ENCODE results near the gene MAST4. TPM values are rescaled to one million over a fixed set of nuclear protein-coding genes. Genes with fewer than 3 reads are reported as not detected.
"Not testable (repeated sequence)": the region's sequence is repeated elsewhere in the genome, so short reads cannot be mapped to it uniquely, and the experiment has no call there.

The MAST4 gene
- total RNA-seq, 1 donor from 2014 or later = 38.3 TPM

DNA sequence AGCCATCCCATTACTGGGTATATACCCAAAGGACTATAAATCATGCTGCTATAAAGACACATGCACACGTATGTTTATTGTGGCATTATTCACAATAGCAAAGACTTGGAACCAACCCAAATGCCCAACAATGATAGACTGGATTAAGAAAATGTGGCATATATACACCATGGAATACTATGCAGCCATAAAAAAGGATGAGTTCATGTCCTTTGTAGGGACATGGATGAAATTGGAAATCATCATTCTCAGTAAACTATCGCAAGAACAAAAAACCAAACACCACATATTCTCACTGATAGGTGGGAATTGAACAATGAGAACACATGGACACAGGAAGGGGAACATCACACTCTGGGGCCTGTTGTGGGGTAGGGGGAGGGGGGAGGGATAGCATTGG is 577.2 kb downstream of the MAST4 start:
- not testable (repeated sequence) for DNase-seq

DNA sequence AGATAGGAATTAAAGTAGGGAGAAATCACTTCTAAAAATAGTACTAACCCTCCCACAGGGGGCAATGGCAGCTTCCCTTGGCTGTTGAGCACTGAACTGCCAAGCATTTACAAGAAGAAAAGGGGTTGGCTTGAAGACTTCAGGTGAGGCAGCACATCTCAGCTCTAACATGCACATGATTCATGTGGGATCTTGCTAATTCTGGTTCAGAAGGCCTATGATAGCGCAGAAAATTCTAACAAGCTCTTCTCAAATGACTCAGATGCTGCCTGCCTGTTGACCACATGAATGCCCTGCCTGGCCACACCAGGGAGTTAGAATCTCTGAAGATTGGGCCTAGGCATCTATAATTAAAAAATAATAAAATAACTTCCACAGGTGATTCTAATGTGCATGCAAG is 577.8 kb downstream of the MAST4 start:
- no peak for DNase-seq

DNA sequence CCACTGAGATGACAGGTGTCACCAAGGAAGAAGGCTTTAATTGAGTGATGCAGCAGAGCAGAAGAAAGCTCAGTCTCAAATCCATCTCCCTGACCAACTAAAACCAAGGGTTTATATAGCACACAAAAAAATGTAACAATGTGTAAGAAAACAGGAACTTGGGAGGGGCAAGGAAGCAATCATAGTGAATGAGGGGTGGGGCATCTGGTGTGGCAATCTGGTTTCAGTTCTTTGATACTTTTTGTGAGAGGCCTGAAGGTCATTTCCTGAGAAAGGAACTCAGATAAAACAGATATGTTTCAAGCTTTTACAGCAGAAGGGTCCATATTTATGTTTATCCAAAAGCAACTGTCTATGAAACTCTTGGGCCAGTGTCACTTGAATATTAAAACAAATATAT is 580.7 kb downstream of the MAST4 start:
- no peak for DNase-seq

DNA sequence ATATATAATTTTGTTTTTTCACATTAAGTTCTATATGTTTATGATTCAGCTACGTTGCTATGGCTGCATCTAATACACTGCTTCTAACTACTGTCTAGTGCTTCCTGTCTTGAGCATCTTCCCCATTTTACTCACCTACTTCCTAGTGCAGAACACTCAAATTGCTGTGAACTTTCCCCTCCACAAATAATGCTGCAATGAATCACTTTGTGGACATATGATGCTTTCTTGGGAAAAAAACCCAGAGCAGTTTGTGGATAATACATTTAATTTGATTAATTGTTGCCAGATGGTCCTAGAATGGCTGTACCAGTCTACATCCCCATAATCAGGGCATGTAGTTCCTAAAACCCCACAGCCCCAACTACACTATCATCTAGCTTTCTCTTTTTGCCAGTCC is 581.9 kb downstream of the MAST4 start:
- no peak for DNase-seq

DNA sequence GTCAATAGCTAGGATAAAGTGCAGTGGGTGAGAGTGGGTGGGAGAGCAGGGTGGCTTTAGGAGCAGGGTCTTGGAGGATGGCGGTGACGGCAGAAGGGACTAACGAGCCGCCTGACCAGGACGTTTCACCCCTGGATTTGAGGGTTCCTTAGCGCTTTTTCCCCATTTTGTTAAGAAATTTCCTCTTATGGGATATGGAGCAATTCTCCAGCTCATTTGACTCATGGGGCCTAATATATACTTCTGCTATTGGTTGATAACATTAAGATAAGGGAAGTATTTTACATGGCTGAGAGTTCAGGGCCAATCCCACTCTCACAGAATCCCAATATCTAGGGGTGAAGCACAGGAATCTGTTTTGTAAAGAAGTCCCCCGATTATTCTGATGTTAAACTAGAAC is 582.8 kb downstream of the MAST4 start:
- no peak for DNase-seq

DNA sequence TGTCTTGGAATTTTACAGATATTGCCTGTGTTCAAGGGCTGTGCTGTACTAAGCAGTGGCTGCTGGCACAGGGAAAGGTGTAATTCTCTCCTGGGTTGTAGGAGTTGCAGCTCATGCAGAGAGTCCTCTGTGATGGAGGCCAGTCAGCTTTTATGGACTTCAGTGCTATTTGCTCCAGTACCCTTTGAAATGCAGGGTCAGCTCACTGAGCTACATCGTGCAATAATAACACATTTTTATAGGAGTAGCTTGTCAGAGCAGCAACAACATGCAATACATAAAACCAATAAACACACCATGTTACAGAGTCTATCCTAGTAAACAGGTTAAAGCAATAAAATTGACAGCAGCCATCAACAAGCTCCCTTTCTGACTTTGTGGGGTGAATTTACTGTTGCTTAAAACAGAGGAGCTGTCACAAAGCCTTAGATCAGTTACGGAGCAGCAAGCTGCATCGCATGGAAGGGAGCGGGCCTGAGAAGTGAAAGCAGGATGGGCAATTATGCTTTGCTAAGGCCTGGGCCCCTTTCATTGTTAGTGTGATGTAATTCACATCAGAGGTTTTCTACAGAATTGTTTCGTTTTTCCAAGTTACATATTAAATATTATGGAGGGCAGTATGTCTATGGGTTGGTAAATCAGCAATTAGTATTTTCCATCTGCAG is 583.6 kb downstream of the MAST4 start:
- DNase-seq = no peak

DNA sequence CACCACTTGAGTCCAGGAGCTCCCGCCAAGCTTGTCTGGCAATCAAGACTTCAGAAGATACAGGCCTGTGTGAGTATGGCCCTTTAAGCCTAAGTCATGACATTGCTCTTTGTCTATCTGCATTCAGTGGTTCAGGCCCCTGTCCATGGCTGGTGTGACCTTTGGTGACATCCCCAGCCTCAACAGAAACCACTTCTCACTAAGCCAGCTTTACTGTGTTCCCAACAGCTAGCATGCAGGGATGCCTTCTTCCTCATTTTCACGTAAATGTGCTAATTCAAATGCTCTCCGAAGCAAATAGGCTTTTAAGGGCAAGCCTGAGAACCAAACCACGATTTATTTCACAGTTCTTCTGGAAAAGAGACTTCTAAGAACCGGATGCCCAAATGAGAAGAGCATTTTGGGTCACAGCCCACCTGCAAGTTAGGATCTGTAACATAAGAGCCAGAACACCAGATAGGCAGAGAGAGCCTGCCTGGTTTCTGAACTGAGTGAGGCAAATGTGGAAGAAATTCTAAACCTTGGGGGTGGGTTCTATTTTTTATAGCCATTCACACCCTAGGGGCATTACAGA is 585.5 kb downstream of the MAST4 start:
- DNase-seq = no peak

DNA sequence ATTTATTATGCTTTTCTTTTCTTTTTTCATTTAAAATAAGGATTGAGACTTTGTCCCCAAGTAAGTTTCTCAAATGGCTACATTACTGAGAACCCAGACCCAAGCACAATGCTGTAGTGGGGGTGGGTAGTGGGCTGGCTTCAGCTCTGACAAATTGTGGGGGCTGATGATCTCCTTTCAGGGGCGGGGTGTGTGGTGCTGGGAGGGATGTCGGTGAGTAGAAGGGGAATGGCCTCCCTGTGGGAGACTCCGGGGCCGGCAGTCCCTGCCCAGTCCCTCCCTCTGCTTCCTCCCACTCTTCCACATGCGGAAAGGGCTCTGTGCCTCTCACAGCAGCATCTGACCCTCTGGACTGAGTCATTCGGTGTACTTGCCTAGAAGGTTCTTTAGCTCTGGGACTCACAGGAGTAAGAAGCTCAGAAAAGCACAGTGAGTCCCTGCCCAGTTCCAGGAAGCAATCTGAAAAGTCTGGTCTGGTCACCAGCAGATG is 586.2 kb downstream of the MAST4 start:
- peak; percentile 89 for DNase-seq

DNA sequence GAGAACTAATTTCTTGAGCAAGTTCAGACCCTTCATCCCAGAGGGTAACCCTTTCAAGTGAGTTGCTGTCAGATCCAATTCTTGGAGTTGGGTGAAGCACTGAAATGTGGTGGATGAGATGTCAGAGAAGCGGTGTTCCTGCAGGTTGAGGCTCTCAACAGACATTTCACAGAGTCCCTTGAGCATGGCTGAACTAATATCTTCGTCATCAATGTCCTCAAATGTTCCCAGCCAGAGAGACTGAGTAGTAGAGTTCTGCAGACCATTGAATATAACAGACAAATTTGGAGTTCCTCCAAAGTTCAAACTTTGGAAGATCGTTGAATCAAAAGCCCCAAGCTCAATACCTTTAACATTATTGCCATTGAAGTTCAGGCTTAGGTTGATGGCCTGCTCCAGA is 587.7 kb downstream of the MAST4 start:
- DNase-seq = no peak

DNA sequence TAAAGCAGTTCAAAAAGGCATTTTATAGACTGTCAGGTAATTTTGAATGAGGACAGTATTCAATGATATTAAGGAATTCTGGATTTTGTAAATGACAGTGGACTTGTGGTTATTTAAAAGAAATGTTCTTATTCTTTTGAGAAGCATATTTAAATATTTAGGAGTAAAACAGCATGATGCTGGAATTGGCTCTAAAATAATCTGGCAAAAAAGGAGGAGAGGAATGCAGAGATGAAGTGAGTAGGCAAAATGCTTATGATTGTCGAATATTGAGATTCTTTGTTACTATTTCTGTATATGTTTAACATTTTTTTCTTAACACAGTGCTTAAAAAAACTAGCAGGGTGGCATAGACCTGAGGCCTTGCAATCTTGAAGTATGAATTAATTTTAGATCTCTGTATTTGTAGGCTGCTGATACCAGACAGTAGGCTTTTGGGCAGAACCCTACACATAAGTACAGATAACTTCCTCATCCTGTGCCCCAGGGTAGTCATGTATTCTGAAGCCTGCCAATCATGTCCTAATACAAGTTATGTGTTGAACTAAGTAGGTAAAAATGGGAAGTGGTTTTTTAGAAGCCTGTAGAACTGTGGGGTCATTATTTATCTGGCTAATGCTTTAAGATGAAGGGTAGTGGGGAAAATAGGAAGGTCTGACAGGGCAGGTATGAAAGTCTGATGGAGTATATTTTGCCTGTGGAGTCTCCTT is 591.0 kb downstream of the MAST4 start:
- DNase-seq = no peak

DNA sequence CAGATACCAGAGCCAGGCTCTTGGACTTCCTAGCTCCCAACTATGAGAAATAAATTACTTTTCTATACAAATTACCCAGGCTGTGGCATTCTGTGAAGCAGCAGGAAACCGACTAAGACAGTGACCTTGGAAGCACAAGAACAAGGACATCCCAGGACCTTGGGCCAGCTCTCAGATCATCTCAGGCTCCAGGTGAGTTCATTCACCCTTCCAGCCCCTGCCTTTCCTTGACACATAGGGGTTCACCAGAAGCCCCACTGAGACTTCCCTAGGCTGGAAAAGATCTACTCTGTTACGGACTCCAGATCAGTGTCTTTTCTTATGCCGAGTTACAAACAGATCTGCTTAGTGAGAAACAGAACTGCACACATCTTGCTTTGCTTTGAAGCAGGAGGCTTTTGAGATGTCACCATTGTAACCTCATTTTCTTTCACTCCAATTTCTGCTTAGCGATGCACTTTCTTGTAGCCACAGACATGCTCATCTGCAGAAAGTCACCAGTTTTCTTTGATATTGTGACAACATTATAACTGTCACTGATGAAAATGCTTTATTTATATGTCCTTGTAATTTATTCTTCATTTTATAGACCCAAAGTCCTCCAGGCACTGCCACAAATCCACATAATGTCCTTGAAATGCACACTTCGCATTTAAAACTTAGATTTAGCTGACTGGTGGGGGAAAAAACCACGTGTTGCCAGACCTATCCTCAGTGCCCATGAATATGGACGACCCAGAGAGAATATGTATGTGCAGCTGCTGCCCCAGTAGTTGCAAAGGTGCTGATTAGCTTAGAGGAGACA is 592.3 kb downstream of the MAST4 start:
- no peak for DNase-seq

DNA sequence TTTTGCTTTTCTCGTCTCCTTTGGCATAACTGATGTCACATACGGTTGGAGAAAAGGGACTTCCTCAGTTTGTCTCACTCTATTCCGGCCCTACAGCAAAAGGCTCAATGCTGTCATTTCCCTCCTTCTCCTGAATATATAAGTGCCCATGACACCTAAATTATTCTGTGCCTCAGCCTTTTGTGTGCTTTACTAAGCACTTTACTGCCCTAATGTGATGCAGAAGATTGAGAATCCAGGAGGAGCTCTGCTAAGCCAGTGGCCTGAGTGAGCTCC is 592.8 kb downstream of the MAST4 start:
- no peak for DNase-seq

DNA sequence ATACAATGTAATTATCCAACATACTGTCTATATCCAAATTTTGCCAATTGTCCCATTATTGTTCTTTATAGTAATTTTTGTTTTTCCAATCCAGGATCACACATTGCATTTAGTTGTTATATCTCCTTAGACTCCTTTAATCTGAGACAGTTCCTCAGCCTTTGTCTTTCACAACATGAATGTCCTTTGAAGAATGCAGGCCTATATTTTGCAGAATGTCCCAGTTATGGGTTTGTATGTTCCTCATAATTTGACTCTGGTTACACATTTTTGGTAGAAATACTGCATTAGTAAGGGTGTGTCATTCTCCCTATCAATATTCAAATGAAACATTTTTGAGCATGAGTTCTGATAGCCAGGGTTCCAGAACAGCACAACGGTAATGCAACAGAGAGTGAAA is 593.7 kb downstream of the MAST4 start:
- DNase-seq = no peak

DNA sequence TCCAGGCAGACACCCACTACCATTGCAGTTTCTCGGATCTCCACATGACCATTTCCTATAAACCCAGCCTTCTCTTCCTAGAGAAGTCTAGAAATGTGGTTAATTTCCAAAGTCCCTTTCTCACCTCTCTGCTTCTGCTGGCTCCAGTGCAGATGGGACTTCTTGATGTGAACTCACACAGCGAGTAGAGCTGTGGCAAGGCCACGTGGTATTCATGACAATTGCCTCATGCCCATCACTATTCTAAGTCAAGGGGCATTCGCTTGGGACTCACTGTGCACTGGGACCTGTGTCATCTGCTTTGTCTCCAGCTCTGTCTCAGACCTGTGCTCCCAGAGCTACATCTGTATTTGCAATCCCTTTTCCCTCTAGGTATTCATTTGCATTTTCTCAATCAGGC is 594.2 kb downstream of the MAST4 start:
- DNase-seq = no peak

DNA sequence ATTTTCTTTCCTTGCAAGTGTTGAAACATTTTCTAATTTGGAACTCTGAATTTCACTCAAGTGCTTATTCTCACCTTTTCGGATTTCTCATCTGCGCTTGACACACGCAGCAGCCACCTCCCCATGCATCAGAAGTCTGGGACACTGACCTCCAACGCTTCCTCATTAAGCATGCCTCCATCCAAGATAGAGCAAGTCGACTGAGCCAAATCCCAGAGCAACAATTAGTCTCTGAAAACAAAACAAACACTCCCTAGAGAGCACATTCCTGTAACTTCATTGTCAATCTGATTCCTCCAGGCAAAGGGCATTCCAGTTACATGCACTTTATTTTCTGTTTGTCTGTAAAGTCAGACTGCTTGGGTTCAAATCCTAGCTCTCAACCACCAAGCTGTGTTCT is 594.7 kb downstream of the MAST4 start:
- DNase-seq = no peak

DNA sequence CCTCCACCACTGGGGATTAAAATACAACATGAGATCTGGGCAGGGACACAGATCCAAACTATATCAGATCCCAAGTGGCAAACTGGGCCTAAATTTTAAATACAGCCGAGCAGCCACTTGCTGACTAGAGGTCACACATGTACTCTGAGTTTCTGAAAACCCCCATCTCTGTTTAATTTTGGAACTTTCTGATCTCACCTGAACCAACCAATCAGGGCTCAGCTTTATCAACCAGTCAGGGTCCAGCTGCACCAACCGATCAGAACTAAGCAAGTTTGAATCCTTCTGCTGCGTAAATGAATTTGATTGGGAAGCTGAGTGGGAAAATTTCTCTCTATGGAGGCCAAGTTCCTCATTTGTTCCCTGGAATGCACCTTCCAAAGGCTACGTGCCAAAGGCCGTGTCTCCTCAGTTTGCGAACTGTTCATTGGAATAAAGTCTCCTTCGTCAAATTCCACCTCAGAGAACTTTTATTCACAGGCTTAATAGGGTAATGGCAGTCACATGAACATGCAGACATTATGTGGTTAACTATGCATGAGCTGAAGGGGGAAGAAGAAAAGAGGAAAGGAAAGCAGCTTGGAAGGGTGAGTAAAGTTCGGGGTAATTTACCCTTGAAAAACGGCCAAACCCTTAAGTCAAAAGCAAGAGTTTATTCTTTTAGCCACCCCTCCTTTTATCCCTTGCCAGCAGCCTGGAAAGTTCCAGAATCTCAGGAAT is 596.7 kb downstream of the MAST4 start:
- no peak for DNase-seq

DNA sequence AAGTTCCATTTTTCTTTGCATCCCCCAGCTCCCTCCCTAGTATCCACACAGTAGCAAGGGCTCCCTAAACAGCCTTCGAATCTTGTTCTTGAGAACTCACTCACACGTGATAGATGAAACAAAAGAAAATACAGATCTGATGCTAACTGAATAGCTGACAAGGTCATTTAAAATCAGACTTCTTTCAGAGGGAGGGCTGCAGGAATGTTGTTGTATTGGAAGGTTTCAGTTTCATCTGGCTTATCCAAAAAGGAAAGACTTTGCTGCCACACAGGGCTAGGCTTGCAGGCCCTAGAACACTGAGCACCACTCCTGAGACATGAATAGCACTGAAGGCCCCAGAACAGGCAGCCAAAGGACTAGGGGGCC is 597.2 kb downstream of the MAST4 start:
- DNase-seq = no peak

DNA sequence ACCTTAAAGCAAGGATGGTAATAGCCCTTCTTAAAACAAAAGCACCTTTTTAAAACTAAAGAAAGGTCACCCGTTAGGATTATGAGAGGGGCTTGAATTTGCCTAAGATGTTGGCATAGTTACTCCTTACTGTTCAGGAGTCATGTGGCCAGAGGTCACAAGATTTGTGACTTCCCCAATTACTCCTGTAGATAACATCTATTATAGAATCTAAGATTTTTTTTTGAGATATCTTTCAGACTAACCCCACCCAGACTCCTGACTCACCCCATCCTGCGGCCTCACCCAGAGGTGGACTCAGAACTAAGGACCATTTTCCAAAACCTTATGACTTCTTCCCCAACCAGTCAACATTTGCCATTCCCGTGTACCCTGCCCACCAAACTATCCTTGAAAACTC is 598.0 kb downstream of the MAST4 start:
- DNase-seq = no peak

DNA sequence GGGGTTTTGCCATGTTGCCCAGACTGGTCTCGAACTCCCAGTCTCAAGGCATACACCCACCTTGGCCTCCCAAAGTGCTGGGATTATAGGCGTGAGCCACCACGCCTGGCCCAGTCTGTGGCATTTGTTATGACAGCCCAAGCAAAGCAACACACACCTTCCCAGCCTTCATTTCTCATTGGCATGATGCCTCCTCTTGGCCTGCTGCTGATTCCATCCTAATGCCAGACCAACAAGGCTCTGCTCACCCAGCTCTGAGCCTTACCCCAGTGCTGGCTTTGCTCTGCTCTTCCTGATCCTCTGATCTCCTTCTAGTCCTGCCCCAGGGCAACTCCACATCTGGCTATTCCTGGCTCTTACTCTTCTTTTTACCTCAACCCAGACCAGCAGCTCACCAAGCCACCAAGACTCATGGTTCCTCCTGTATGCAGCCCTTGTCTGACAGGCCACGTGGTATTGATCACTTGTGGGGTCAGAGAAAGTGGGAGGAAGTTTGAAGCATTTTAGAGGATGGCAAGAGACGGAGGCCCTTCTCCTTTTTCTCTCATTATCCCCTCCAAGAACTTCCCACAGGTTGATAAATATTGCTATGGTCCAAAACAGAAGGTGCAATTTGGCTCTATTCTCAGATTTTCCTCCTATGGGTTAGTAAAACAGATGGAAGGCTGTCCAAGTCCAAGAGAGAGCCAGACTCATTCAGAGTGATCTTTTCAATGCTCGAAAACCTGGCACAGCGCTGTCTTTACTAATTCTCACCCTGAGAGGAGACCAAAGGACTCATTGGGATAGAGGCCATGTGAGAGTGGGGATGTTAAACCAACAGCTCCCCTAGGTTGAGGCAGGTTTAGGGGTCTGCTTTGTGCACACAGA is 599.4 kb downstream of the MAST4 start:
- DNase-seq = no peak

DNA sequence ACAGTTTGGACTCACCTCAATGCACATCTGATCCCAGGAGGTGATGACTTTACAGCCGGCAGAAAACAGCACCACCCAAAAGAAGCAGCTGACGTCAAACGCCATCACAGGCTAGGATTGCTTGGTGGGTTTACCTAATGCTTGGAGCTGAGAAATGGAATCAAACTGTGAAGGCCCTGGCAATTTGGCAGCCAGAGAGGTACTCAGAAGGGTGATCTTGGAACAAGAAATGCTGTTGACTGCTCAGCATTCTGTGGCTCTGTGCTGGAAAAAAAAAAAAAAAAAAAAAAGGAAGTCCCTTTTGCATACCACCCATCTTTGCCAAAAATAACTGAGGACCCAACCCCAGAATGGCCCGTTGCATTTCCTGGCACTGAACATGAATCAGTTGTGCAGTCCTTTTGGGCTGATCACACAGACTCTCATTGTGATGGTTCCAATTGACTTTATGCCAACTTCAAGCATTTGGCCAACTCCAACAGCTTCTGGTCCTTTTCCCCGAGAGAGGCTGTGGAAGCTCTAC is 600.4 kb downstream of the MAST4 start, which contains the start of gene CD180:
Gene CD180, minus strand, starts transcription at position 263 of the 523 bp plus-strand sequence. Its CDS starts 158 bp downstream, at position 105.
- DNase-seq = no peak

DNA sequence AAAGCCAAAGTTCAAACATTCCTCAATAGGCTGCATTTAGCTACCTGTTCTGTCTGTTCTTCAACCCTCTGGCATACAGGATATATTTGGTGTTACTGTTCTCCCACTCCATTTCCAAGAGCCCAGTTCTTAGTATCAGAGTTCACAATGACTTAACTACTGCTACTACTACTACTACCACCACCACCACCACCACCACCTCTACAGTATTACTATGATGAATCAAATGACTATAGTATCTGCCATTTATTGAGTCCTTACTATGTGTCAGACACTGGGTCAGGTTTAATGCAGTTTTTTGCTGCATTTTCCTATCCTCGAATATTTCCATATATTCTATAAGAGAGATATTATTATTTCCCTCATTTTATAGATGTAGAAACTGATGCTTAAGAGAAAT is 601.3 kb downstream of the MAST4 start:
- no peak for DNase-seq

DNA sequence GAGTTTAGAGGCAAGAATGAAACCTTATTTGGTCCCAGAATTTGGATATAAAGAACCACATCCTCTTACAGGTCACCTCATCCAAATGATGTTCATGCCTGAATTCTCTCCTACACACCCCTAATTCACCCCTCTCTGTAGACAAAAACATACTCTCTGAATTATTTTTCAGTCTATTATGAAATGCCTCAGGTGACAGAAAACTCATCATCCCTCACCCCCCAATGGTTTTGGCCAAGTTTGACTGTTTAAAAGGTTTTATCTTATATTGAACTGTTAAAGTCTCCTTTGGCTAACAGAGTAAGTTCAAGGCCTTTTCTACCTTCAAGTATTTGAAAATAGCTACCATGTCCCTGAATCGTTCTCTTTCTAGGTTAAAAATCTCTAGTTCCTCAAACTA is 602.7 kb downstream of the MAST4 start:
- no peak for DNase-seq
